Measurements from ENCODE around the gene OR11H7. TPM values are rescaled to one million over a fixed set of nuclear protein-coding genes. Genes with fewer than 3 reads are reported as not detected.
"Not testable (repeated sequence)": the region's sequence is repeated elsewhere in the genome, so short reads cannot be mapped to it uniquely, and the experiment has no call there.

Gene OR11H7
- total RNA-seq, 1 donor from 2014 or later = not detected

GRCh38 chr14:20212406-20212805, 16.4 kb upstream of the OR11H7 start:
- H3K4me1 Mint-ChIP-seq (ENCODE audit: low read depth); H3K27me3 Mint-ChIP-seq (ENCODE audit: low read depth); DNase-seq (ENCODE audit: low spot score); intact Hi-C loops (cut with micrococcal nuclease); H3K4me3 Mint-ChIP-seq (ENCODE audit: low read depth); H3K9me3 Mint-ChIP-seq; H3K27ac Mint-ChIP-seq; H3K36me3 Mint-ChIP-seq (ENCODE audit: low read depth): not testable (repeated sequence)

GRCh38 chr14:20215196-20215595, 13.6 kb upstream of the OR11H7 start:
- no peaks in the 10 kb centered on the region for H3K27me3 Mint-ChIP-seq (ENCODE audit: low read depth)
- H3K27ac Mint-ChIP-seq = no peak overlapping the region
- intact Hi-C loops (cut with micrococcal nuclease) = no loop called here
- no peaks in the 10 kb centered on the region for H3K36me3 Mint-ChIP-seq (ENCODE audit: low read depth)
- no peak for DNase-seq (ENCODE audit: low spot score)
- no peaks in the 10 kb centered on the region for H3K9me3 Mint-ChIP-seq
- no peaks in the 10 kb centered on the region for H3K4me1 Mint-ChIP-seq (ENCODE audit: low read depth)
- H3K4me3 Mint-ChIP-seq (ENCODE audit: low read depth) = no peak overlapping the region

GRCh38 chr14:20219033-20219432, 9.7 kb upstream of the OR11H7 start:
- intact Hi-C loops (cut with micrococcal nuclease) = no loop called here
- no peak for DNase-seq (ENCODE audit: low spot score)
- H3K27ac Mint-ChIP-seq = no peak overlapping the region
- no peaks in the 10 kb centered on the region for H3K36me3 Mint-ChIP-seq (ENCODE audit: low read depth)
- H3K9me3 Mint-ChIP-seq = no peaks in the 10 kb centered on the region
- H3K4me3 Mint-ChIP-seq (ENCODE audit: low read depth) = no peak overlapping the region
- H3K27me3 Mint-ChIP-seq (ENCODE audit: low read depth) = no peaks in the 10 kb centered on the region
- no peaks in the 10 kb centered on the region for H3K4me1 Mint-ChIP-seq (ENCODE audit: low read depth)

- H3K4me1 Mint-ChIP-seq (ENCODE audit: low read depth) = no peaks in the 10 kb centered on the region
- DNase-seq (ENCODE audit: low spot score) = no peak
- intact Hi-C loops (cut with micrococcal nuclease) = no loop called here
- H3K27ac Mint-ChIP-seq = no peak within 1 kb of the TSS
- no peaks in the 10 kb centered on the region for H3K27me3 Mint-ChIP-seq (ENCODE audit: low read depth)
- H3K36me3 Mint-ChIP-seq (ENCODE audit: low read depth) = no peaks in the 10 kb centered on the region
- H3K9me3 Mint-ChIP-seq = no peaks in the 10 kb centered on the region
- H3K4me3 Mint-ChIP-seq (ENCODE audit: low read depth) = no peak within 1 kb of the TSS
Measured at GRCh38 chr14:20223410-20223809, 5.4 kb upstream of the OR11H7 start, which contains the start of gene OR11H6. OR11H6 (plus strand) TSS chr14:20223710; CDS start chr14:20223710, 0 bp downstream.

- DNase-seq (ENCODE audit: low spot score); H3K9me3 Mint-ChIP-seq; H3K27me3 Mint-ChIP-seq (ENCODE audit: low read depth); H3K36me3 Mint-ChIP-seq (ENCODE audit: low read depth); H3K4me1 Mint-ChIP-seq (ENCODE audit: low read depth); H3K4me3 Mint-ChIP-seq (ENCODE audit: low read depth); intact Hi-C loops (cut with micrococcal nuclease); H3K27ac Mint-ChIP-seq: not testable (repeated sequence)
Measured at GRCh38 chr14:20235415-20235814, 6.6 kb downstream of the OR11H7 start.

GRCh38 chr14:20247646-20248246, 19.0 kb downstream of the OR11H7 start:
- Mint-ChIP-seq H3K4me1 (ENCODE audit: low read depth) (no peaks in the 10 kb centered on the region), H3K27ac (no peak overlapping the region)
- intact Hi-C loops (cut with micrococcal nuclease) = no loop called here

DNA sequence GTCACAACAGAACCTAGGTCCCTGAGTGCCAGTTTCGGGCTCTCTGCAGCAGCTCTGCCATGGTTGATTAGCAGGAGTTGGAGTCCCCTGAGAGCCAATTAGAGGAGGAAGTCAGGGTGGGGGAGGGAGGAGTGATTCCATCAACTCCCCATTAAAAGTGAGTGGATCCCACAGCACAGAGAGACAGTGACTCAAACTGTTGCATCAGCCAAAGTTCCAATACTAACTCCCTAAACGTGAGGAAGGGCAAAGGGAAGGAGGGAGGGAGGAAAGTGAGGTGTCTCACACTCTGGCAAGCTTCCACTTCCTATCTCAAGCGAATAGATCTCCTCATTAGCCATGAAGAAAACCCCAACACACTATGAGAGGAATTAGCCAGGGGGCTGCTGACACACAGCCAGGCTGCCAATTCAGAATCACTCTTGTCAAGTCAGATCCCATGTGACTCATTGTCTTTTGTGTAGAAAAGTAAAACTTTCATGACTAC, 33.9 kb downstream of the OR11H7 start:
- no peaks in the 10 kb centered on the region for H3K27me3 Mint-ChIP-seq (ENCODE audit: low read depth)
- no peaks in the 10 kb centered on the region for H3K36me3 Mint-ChIP-seq (ENCODE audit: low read depth)
- intact Hi-C loops (cut with micrococcal nuclease) = no loop called here
- DNase-seq (ENCODE audit: low spot score) = no peak
- H3K4me1 Mint-ChIP-seq (ENCODE audit: low read depth) = no peaks in the 10 kb centered on the region
- H3K9me3 Mint-ChIP-seq = no peaks in the 10 kb centered on the region
- no peak overlapping the region for H3K4me3 Mint-ChIP-seq (ENCODE audit: low read depth)
- no peak overlapping the region for H3K27ac Mint-ChIP-seq

More at GRCh38 chr14:20247646-20248246, 19.0 kb downstream of the OR11H7 start:
- Mint-ChIP-seq H3K36me3 (ENCODE audit: low read depth) (no peaks in the 10 kb centered on the region), H3K27me3 (ENCODE audit: low read depth) (no peaks in the 10 kb centered on the region), H3K9me3 (peaks cover 5% of the 10 kb centered on the region), H3K4me3 (ENCODE audit: low read depth) (no peak overlapping the region)
- DNase-seq (ENCODE audit: low spot score) = no peak

DNA sequence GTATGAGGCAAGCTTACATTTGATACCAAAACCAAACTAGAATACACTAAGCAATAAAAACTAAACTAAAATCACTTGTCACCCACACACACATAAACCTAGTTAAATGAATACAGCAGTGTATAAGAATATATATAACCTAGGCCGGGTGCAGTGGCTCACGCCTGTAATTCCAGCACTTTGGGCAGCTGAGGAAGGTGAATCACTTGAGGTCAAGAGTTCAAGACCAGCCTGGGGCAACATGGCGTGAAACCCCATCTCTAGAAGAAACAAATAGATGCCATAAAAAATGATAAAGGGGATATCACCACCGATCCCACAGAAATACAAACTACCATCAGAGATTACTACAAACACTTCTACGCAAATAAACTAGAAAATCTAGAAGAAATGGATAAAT, 35.6 kb downstream of the OR11H7 start:
- H3K36me3 Mint-ChIP-seq (ENCODE audit: low read depth); H3K4me3 Mint-ChIP-seq (ENCODE audit: low read depth); H3K27ac Mint-ChIP-seq; intact Hi-C loops (cut with micrococcal nuclease); H3K4me1 Mint-ChIP-seq (ENCODE audit: low read depth); H3K27me3 Mint-ChIP-seq (ENCODE audit: low read depth); DNase-seq (ENCODE audit: low spot score); H3K9me3 Mint-ChIP-seq: not testable (repeated sequence)

DNA sequence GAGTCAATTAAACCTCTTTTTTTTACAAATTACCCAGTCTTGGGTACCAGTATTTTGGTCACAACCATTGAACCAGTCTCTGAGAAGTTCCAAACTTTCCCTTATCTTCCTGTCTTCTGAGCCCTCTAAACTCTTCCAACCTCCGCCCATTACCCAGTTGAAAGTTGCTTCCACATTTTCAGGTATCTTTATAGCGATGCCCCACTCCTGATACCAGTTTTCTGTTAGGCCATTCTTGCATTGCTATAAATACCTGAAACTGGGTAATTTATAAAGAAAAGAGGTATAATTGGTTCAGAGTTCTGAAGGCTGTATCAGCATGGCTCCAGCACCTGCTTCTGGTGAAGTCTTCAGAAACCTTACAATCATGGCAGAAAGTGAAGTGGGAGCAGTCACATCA, 45.3 kb downstream of the OR11H7 start:
- Mint-ChIP-seq H3K4me3 (ENCODE audit: low read depth) (no peak overlapping the region), H3K27ac (no peak overlapping the region), H3K9me3 (peaks cover 48% of the 10 kb centered on the region), H3K36me3 (ENCODE audit: low read depth) (peaks cover 10% of the 10 kb centered on the region), H3K27me3 (ENCODE audit: low read depth) (no peaks in the 10 kb centered on the region), H3K4me1 (ENCODE audit: low read depth) (no peaks in the 10 kb centered on the region)
- intact Hi-C loops (cut with micrococcal nuclease) = no loop called here
- DNase-seq (ENCODE audit: low spot score) = no peak

GRCh38 chr14:20277409-20277808, 48.6 kb downstream of the OR11H7 start:
- H3K27ac Mint-ChIP-seq = no peak overlapping the region
- DNase-seq (ENCODE audit: low spot score) = no peak
- intact Hi-C loops (cut with micrococcal nuclease) = no loop called here
- H3K9me3 Mint-ChIP-seq = peaks cover 42% of the 10 kb centered on the region
- H3K27me3 Mint-ChIP-seq (ENCODE audit: low read depth) = no peaks in the 10 kb centered on the region
- no peaks in the 10 kb centered on the region for H3K4me1 Mint-ChIP-seq (ENCODE audit: low read depth)
- H3K4me3 Mint-ChIP-seq (ENCODE audit: low read depth) = no peak overlapping the region
- H3K36me3 Mint-ChIP-seq (ENCODE audit: low read depth) = peaks cover 35% of the 10 kb centered on the region

- no peak for DNase-seq (ENCODE audit: low spot score)
- Mint-ChIP-seq H3K27me3 (ENCODE audit: low read depth) (no peaks in the 10 kb centered on the region), H3K4me3 (ENCODE audit: low read depth) (no peak overlapping the region), H3K27ac (no peak overlapping the region), H3K36me3 (ENCODE audit: low read depth) (peaks cover 44% of the 10 kb centered on the region), H3K9me3 (peaks cover 33% of the 10 kb centered on the region), H3K4me1 (ENCODE audit: low read depth) (no peaks in the 10 kb centered on the region)
- intact Hi-C loops (cut with micrococcal nuclease) = no loop called here
Measured at GRCh38 chr14:20278414-20278813, 49.6 kb downstream of the OR11H7 start.

GRCh38 chr14:20280265-20280664, 51.5 kb downstream of the OR11H7 start:
- Mint-ChIP-seq H3K9me3 (peaks cover 15% of the 10 kb centered on the region), H3K36me3 (ENCODE audit: low read depth) (peaks cover 58% of the 10 kb centered on the region)
- intact Hi-C loops (cut with micrococcal nuclease); H3K4me3 Mint-ChIP-seq (ENCODE audit: low read depth); DNase-seq (ENCODE audit: low spot score); H3K27ac Mint-ChIP-seq; H3K4me1 Mint-ChIP-seq (ENCODE audit: low read depth); H3K27me3 Mint-ChIP-seq (ENCODE audit: low read depth): not testable (repeated sequence)
